Dedifferentiated amniotic fluid mesenchymal stem cell (primary cell): Measurements from ENCODE around the gene FAM204A.

Source experiments
- DNase-seq: peaks from one replicate; pipeline ENCODE4 v3.0.0-alpha.2; 2016; ENCODE audit errors: extremely low spot score

The FAM204A gene

GRCh38 chr10:118332236-118332635 is 9.9 kb downstream of the FAM204A start:
- no peak for DNase-seq

GRCh38 chr10:118330295-118331076 is 11.6 kb downstream of the FAM204A start:
- DNase-seq = no peak

- DNase-seq = no peak
Measured at GRCh38 chr10:118324140-118324539, 18.0 kb downstream of the FAM204A start.

- no peak for DNase-seq
Measured at GRCh38 chr10:118321724-118322575, 20.2 kb downstream of the FAM204A start.

GRCh38 chr10:118315629-118316028 is 26.5 kb downstream of the FAM204A start:
- DNase-seq = no peak

- no peak for DNase-seq
Measured at GRCh38 chr10:118314882-118315281, 27.2 kb downstream of the FAM204A start.

GRCh38 chr10:118311505-118311904 is 30.6 kb downstream of the FAM204A start:
- no peak for DNase-seq

GRCh38 chr10:118310822-118311221 is 31.3 kb downstream of the FAM204A start:
- peak; percentile 65 for DNase-seq

GRCh38 chr10:118309911-118310310 is 32.2 kb downstream of the FAM204A start:
- DNase-seq = no peak

GRCh38 chr10:118308664-118309063 is 33.5 kb downstream of the FAM204A start:
- DNase-seq = no peak

- no peak for DNase-seq
Measured at GRCh38 chr10:118307859-118308258, 34.3 kb downstream of the FAM204A start.

- DNase-seq = peak; percentile 44
Measured at GRCh38 chr10:118307220-118307619, 34.9 kb downstream of the FAM204A start.

- no peak for DNase-seq
Measured at GRCh38 chr10:118305730-118306129, 36.4 kb downstream of the FAM204A start.

GRCh38 chr10:118304521-118304920 is 37.6 kb downstream of the FAM204A start:
- no peak for DNase-seq

GRCh38 chr10:118301211-118301610 is 40.9 kb downstream of the FAM204A start:
- no peak for DNase-seq

- no peak for DNase-seq
Measured at GRCh38 chr10:118300320-118300719, 41.8 kb downstream of the FAM204A start.

GRCh38 chr10:118298787-118299186 is 43.3 kb downstream of the FAM204A start:
- no peak for DNase-seq

GRCh38 chr10:118291122-118291521 is 51.0 kb downstream of the FAM204A start:
- DNase-seq = no peak

GRCh38 chr10:118290471-118290995 is 51.6 kb downstream of the FAM204A start:
- no peak for DNase-seq

- no peak for DNase-seq
Measured at GRCh38 chr10:118287076-118287806, 54.9 kb downstream of the FAM204A start.

GRCh38 chr10:118286051-118286838 is 55.9 kb downstream of the FAM204A start:
- no peak for DNase-seq
